Esophagus squamous epithelium (tissue), 4 donors: Measurements from ENCODE around the gene GSG1.

ENCODE experiments used
- CTCF ChIP-seq, 6 experiments: fragments of 450-650 bp in 4 of 6; fragments of 200-600 bp in 2 of 6; sonication (generic) in 2 of 6; IDR thresholded peaks; one replicate each; pipeline ENCODE4 v1.5.1; 2016 to 2019; ENCODE audit warnings: antibody characterized with exemption in 6 of 6, mild to moderate bottlenecking in 4 of 6, moderate library complexity in 4 of 6
- POLR2A ChIP-seq, 4 donors: fragments of 450-650 bp; IDR thresholded peaks; one replicate each; pipeline ENCODE4 v1.6.1; 2017; ENCODE audit warnings: antibody characterized with exemption in 4 of 4, mild to moderate bottlenecking in 4 of 4, moderate library complexity in 3 of 4

GRCh38 chr12:13100605-13100881 lies 2.9 kb downstream of the GSG1 start:
- TF ChIP-seq POLR2A (IDR thresholded peaks at IDR 0.05) (no peak), CTCF (IDR thresholded peaks at IDR 0.05) (peak in 1 of 6 experiments; percentile 6)
